NCI-H774 (cell line): Measurements from ENCODE around the gene CHST14.

Source experiments
- DNase-seq: peaks from one replicate; lab custom pipeline; 2025; lab: John Stamatoyannopoulos, UW

Gene CHST14

DNA sequence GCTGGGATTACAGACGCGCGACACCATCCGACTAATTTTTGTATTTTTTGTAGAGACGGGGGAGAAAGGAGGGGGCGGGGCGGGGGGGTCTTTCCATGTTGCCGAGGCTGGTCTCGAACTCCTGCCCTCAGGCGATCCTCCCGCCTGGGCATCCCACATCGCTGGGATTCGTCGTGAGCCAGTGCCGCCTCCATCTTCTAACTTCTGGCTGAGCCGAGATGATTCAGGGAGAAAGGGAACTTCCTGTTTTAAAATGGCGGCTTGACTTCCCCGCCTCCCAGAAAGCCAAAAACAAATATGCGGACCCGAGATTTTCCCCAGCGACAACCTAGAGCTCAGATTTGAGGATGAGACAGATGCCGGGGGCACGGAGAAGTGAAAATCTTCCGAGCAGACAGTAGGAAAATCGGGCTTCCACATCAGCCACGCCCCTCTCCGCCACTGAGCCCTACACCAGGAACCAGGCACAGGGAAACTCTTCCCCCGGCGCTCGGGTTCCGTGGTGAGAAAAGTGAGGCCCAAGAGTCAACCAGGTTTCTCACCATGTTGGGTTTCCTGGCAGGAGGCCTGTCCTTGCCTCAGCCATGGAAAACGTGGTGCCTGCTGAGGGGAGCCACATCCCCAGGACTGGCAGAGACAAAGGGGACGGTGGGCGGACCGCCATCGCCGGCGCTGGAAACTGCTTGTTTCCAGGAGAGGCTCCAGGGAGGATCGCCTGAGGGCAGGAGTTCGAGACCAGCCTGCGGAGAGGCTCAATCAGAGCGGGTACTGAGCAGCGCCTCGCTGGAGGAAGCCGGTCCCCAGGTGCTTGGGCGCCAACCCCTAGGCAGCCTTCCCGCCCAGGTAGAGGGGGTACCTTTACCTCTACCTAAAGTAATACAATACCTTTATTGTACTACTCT, 18.7 kb downstream of the CHST14 start:
- DNase-seq = no peak

DNA sequence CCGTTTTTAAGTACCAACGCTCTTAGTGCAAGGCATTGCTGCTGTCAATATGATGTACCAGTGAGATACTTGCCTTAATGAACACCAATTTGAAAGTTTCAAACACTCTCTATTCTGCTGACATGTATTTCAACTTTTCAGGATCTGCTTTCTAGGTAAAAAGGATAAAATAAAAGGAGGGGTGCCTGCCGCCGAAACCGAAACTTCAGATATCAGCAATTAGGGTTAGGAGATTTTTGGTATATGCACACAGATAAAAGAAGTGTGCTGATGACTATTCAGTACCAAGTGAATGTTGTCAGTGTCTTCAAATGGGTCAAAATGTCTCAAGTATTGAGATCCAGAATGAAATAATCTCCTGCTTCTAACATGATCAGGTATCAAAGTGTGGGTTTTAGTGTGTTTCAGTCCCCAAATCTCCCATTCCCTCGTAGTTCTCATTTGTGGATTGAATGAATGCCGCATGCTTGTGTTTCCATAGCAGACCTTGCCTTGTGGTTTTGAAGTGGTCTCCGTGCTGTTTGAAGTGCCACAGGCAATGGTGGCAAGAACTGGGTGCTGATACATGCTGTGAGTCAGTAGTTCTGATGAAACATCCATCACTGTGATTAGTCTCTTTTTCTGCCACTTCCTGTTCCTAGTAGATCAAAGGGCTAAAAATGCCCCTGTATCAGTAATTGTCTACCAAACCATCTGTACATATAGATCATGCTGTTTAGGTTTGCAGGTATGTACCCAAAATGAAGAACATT, 22.5 kb downstream of the CHST14 start:
- no peak for DNase-seq

DNA sequence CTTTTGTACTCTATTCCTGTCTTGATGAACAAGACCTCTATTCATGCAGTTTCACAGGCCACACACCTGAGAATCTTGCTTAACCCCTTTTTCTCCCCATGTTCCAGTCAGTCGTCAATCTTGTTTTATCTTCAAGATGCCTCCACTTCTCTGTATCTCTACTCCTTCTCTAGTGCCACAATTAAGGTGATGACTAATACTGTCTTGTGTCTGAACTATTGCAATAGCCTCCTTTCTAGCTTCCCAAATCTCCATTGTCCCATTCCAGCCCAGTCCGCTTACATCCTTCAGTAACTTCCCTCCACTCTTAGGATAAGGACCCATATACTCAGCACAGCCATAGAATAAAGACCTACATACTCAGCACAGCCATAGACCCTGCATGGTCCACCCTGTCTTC, 24.7 kb downstream of the CHST14 start:
- DNase-seq = no peak

DNA sequence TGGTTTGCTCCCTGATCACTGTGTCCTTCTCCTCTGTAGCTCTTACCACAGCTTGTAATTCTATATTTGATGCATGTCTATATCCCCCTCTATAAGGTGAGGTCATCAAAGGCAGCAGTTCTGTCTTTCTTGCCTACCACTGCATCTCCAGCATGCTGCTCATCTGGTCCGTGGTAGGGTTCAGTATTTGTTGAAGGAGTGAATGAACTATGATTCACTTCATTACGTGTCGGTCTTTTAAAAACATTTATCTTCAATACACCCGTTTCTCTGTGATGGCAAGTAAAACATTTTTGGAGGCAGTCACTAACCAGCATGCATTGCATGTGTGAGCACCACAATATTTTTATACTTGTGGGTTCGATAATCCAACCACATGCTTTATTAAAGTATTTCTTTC, 27.6 kb downstream of the CHST14 start:
- no peak for DNase-seq

DNA sequence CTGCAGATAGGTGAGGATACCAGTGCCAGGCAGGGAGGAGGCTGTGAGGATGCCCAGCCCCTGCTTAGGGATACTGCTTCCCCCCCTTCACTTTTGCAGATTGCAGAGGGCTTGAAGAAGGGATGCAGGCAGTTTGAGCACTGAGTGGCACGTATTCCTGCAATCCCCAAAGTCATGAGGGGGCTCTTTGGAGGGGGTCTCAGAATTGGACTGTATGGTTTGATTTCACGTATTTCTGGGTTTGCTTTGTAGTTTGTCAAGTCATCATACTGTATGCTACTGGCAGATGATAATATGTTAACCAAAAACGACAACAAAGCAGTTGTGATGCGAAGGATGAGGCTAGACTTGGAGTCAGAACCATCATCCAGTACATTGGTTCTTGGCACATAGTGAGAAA, 28.1 kb downstream of the CHST14 start:
- DNase-seq = no peak

DNA sequence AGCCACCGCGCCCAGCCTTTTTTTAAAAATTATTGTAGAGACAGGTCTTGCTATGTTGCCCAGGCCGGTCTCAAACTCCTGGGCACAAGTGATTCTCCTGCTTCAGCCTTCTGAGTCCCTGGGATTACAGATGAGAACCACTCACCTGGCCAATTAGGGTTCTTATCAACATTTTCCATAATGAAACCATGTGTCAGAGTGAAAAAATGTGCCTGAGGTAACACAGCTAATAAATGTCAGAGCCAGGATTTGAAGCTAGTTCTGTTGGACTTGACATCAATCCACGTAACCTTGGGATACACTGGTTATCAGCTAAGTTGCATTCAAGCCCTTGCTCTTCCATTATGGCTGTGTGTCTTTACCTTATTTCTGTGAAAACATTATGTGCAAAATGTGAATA, 29.1 kb downstream of the CHST14 start:
- no peak for DNase-seq

DNA sequence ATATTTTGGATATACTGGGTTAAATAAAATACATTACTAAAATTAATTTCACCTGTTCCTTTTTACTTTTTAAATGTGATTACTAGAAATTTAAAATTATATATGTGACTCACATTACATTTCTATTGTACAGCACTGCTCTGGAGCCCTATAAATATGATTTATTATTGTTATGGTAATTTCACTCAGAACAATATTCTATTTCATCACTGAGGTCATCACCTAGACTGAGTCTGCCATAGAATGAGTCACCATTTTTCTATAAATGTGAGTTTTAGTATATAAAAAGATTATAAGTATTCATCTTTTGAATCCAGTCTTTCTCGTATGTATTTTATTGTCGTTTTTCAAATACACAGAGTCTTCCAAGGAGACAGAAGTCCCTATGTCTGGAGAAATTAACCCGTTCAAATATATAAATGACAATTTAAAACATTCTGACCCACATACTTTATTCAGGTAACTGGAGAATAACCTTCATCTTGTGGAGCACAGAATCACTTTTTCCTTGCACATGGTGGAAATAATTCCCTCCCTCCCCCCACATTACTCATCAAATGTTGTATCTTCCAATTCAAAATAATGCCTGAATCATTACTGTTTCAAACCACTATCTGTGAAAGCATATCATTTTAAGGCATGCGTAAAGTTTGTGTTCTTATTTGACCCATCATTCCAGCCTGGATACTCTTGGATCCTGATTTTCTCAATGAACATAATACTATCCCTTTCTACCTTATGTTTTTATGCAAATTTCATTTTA, 30.0 kb downstream of the CHST14 start:
- no peak for DNase-seq

DNA sequence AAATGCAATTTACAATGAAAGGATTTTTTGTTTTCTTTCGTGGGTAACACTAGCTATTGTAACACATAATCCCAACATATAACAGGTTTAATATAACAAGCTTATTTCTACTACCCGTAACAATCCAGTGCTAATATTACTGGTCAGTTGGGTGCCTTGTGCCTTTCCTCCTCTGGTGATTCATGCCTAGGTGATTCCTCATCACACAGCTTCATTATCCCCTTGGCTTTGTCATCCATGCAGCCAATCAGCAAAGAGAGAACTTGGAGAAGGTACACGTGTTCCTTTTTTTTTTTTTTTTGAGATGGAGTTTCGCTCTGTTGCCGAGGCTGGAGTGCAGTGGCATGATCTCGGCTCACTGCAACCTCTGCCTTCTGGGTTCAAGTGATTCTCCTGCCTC, 30.7 kb downstream of the CHST14 start:
- DNase-seq = no peak

DNA sequence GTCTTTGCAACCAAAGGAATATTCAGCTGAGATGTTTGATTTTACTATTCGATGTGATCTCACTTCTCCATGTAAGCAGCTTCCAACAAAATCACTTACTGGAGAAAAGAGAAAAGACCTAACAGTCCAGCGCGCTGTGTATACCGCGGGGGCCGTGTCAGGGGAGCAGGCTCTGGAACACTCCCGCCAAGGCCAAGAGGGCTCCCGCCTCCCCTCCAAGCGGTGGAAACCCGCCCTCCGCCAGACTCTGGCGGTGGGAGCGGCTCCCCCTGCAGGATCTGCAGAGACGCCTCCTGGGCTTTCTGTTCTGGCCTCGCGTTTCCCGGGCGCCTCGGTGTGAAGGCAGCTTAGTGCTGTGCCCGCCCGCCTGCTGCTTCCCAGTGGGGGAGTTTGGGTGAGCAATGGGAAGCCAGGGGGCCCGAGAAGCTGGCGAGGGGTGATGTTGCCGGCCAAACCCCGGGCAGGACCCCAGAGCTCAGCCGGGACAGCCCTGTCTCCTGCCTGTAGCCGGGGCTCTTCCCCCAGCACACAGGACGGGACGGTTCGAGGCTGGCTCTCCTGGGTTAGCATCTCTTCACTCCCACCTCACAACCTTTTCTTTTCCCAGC, 36.3 kb downstream of the CHST14 start:
- peak; percentile 62 for DNase-seq

DNA sequence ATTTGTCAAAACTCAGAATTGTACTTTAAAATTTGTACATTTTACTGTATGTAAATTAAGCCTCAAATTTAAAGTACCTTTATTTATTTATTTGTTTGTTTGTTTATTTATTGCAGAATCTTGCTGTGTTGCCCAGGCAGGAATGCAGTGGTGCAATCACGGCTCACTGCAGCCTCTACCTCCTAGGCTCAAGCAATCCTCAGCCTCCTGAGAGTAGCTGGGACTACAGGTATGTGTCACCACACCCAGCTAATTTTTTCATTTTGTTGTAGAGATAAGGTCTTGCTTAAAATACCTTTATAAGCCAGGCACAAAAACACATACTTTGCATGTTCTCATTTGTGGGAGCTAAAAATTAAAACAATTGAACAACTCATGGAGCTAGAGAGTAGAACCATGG, 37.4 kb downstream of the CHST14 start:
- no peak for DNase-seq

DNA sequence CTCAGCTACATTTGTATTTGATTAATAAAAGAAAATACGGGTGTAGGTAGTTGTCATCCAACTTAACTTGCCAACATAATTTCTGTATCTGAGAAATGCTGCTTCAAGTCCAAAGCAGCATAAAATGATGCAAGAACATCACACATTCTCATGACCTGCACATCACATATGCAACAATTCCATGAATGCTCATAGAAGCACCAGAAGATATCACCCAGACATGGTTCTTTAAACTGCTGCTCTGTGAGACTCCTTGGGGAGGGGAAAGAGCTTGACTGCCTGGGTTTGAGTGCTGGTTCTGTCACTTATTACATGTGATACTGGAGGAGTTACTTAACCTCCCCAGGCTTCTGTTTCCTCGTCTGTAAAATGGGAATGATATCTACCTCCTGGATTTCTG, 39.4 kb downstream of the CHST14 start:
- no peak for DNase-seq

DNA sequence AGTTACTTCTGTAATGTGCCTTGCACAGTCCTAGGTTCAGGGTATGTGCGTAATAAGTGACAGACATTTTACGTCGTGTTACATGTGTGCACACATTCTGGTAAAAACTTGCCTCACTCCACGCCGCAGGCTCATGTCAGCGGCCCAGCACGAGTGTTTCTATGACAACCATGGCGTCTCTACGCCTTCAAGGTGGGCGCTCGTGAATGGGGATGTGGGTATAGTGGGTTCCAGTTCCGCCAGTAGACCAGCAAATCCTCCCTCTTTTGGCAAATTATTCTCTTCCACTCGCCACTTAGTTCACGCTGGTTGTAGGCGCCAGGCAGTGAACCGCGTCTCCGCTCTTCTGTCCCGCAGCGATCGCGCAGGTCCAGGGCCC, 40.3 kb downstream of the CHST14 start:
- DNase-seq = no peak

DNA sequence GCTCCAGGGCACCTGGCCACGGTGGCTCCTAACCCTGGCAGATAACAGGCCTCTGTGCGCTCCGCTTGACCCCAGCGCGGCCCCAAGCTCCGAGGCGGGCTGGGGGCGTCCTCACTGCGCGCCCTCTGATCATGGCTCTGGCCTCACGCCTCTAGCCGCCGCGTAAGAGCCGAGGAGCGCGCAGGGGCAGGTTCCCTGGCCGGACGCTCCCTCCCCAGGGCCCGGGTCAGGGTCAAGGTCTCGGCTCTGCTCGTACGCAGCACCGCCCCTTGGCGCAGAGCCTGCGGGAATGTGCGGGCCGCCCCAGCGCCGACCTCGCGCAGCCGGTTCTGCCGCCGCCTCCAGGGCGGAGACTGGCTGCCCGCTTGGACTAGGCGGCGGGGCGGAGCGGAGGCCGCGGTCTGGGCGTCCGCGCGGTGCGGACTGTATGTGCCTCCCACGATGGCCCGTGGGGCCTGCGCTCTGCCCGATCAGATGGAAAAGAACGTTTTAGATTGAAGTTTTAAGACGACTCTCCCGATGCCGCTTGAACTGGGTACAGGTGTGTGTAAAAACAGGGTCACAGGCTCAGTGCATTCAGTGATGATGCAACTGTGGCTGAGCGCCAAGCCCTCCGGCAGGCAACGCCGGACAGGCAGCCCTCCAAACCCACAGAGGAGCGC, 40.8 kb downstream of the CHST14 start:
- DNase-seq = peak; percentile 43

DNA sequence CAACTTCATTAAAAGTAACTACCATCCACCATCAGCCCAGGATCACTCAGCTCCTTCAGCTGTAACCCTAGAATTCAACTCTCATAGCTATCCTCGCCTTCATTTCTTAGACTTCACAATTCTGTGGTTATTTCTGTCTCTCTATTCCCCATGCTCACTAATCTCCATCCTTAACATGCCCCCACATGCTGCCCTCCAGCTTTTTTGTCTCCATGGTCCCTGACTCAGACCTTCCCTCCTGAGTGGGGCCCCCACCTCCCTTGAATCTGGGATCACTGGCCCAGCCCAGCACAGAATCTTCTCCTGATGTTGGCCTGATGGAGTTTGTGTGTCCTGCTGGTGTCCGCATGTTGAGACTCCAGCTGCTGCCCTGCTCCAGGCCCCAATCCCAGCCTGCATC, 41.7 kb downstream of the CHST14 start:
- no peak for DNase-seq

DNA sequence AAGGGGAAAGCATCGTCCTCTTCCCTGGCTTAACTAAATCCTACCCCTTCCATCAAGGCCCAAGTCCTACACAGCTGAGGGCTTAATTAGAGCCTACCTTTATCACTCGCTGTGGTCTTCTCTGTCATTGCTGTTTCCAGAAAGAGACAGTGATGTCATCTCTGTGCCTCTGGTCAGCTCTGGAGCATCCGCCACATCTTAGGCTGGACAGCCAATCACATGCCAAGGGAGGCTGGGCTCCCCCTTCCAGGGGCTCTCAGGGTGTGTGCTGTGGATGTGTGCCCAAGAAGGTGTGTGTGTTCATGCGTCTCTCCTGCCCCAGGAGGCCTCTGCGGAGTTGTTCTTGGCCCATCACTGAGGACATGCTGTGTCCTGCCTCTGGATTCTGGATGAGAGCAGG, 42.8 kb downstream of the CHST14 start:
- no peak for DNase-seq

DNA sequence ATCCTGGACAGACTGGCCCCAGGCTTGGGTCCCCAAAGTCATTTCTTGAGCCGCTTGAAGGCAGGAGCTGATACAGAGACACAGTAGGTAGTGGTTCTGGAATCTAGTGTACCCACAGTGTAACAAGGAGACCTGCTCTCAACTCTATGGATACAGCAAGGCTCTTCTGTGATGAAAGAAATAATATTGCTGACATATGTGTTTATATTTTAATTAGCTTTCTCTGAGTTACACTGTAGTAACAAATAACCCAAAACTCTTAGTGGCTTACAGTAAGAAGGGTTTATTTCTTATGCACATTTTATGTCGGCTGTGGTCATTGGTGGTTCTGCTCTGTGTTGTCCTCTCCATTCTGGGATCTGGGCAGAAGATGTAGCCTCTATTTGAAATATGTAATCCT, 45.5 kb downstream of the CHST14 start:
- DNase-seq = no peak
